OCI-LY1 (cell line): ENCODE measurements around the gene CD209.

Experiments used
- CTCF ChIP-seq: fragments of 200-600 bp; sonication (generic), shearing (Covaris generic); IDR thresholded peaks from 2 replicates; pipeline ENCODE4 v1.5.1; 2017; ENCODE audit warnings: mild to moderate bottlenecking, antibody characterized with exemption, low read length, moderate library complexity, mixed read lengths
- EZH2 ChIP-seq: fragments of 200-600 bp; sonication (generic), shearing (Covaris generic); IDR thresholded peaks from 2 replicates; pipeline ENCODE4 v1.8.0; 2017; ENCODE audit warnings: borderline replicate concordance, mixed run types, mild to moderate bottlenecking, antibody characterized with exemption, low read length, moderate library complexity, mixed read lengths

GRCh38 chr19:7729211-7729610 lies 18.1 kb downstream of the CD209 start:
- TF ChIP-seq CTCF (no peak), EZH2 (no peak)
